ENCODE data around the gene ATP6V0D1.

DNA sequence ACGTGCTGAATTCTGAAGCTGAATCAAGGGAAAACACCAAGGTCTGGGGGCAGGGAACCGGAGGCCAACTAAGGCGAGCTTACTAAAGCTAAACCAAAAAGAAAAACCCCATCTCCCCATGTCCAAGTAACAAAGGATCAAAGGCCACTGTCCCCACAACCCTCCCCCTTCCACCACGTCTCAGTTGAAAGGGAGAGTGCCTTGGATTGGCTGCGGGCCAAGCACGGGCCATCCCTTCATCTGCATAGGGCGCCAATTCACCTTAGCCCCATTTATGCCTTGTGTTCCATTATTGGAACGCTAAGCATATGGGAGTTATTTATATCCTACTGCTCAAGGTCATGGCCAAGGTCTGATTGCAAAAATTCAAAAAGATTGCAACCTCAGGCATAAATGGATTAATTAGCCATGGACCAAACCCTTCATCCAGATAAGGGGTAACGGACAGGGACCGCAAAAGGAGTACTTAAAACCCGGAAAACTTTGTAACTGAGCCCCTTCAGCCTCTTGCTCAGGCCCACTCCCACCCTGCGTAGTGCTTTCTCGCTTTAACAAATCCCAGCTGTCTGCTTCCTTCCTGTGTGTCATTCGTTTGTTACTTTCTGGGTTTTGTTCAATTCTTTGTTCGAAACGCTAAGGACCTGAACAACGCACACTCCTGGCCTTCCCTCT, 740 bp upstream of the ATP6V0D1 start:
- TF ChIP-seq, protein P1, sequence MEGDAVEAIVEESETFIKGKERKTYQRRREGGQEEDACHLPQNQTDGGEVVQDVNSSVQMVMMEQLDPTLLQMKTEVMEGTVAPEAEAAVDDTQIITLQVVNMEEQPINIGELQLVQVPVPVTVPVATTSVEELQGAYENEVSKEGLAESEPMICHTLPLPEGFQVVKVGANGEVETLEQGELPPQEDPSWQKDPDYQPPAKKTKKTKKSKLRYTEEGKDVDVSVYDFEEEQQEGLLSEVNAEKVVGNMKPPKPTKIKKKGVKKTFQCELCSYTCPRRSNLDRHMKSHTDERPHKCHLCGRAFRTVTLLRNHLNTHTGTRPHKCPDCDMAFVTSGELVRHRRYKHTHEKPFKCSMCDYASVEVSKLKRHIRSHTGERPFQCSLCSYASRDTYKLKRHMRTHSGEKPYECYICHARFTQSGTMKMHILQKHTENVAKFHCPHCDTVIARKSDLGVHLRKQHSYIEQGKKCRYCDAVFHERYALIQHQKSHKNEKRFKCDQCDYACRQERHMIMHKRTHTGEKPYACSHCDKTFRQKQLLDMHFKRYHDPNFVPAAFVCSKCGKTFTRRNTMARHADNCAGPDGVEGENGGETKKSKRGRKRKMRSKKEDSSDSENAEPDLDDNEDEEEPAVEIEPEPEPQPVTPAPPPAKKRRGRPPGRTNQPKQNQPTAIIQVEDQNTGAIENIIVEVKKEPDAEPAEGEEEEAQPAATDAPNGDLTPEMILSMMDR (conservative IDR thresholded peaks at IDR 0.05) = peak; percentile 58; the same call in 1 of the 2 replicates
- no peak for TF ChIP-seq ZFX (IDR thresholded peaks at IDR 0.05)
